H1 (cell line): Measurements from ENCODE around the gene TDRD3. TPM values are rescaled to one million over a fixed set of nuclear protein-coding genes. Genes with fewer than 3 reads are reported as not detected.

ENCODE experiments used
- ATF2 ChIP-seq: IDR thresholded peaks from 2 replicates; pipeline ENCODE4 v1.6.1; 2012; ENCODE audit warnings: low read length, inconsistent platforms
- BCL11A ChIP-seq, 2 experiments: IDR thresholded peaks; one replicate each; pipeline ENCODE4 v1.6.1; 2011; ENCODE audit warnings: low read depth in 2 of 2, low read length in 2 of 2, mild to moderate bottlenecking in 2 of 2
- CHD1 ChIP-seq: IDR thresholded peaks from 2 replicates; pipeline ENCODE4 v1.6.1; 2012; ENCODE audit warnings: low read depth, low read length, improper control_type of control experiment
- EGR1 ChIP-seq: IDR thresholded peaks from 2 replicates; pipeline ENCODE4 v1.6.1; 2011; ENCODE audit warnings: low read depth, low read length, borderline replicate concordance
- EZH2 ChIP-seq: fragments of 200-600 bp; sonication (generic); IDR thresholded peaks from 2 replicates; pipeline ENCODE4 v1.7.1; 2012; ENCODE audit warnings: low read depth, mild to moderate bottlenecking, moderate library complexity, low read length, inconsistent platforms; ENCODE audit not compliant: severe bottlenecking
- HDAC2 ChIP-seq, 2 experiments: fragments of 300-600 bp in 1 of 2; sonication (generic) in 1 of 2; IDR thresholded peaks; 2 replicates each; pipeline ENCODE4 v1.6.1; 2011 to 2012; ENCODE audit warnings: low read depth in 2 of 2, low read length in 2 of 2, mild to moderate bottlenecking in 2 of 2, moderate library complexity in 2 of 2, borderline replicate concordance in 1 of 2, inconsistent platforms in 1 of 2
- KDM1A ChIP-seq: fragments of 200-600, 300-600 bp; sonication (generic); IDR thresholded peaks from 2 replicates; pipeline ENCODE4 v1.7.1; 2016; ENCODE audit warnings: mild to moderate bottlenecking, low read length, borderline replicate concordance
- KDM4A ChIP-seq: IDR thresholded peaks from one replicate; pipeline ENCODE4 v1.7.1; 2012; ENCODE audit warnings: low read depth, mild to moderate bottlenecking, moderate library complexity, low read length, inconsistent platforms; ENCODE audit not compliant: severe bottlenecking
- NANOG ChIP-seq: IDR thresholded peaks from 2 replicates; pipeline ENCODE4 v1.6.1; 2011; ENCODE audit warnings: low read length, low read depth, mild to moderate bottlenecking, inconsistent platforms; ENCODE audit not compliant: insufficient read depth, poor library complexity, severe bottlenecking
- PHF8 ChIP-seq: fragments of 200-600 bp; sonication (generic); conservative IDR thresholded peaks from 2 replicates; pipeline ENCODE4 v1.7.1; 2012; ENCODE audit warnings: low read depth, mild to moderate bottlenecking, inconsistent platforms, low read length, moderate library complexity
- RAD21 ChIP-seq, 2 experiments: IDR thresholded peaks in 1 of 2; conservative IDR thresholded peaks in 1 of 2; 2 replicates each; pipeline ENCODE4 v1.6.1; 2011; ENCODE audit warnings: low read depth in 2 of 2, low read length in 2 of 2, improper control_type of control experiment in 1 of 2, inconsistent platforms in 1 of 2, mild to moderate bottlenecking in 1 of 2, moderate library complexity in 1 of 2
- RBBP5 ChIP-seq: IDR thresholded peaks from 2 replicates; pipeline ENCODE4 v1.7.1; 2012; ENCODE audit warnings: low read depth, mild to moderate bottlenecking, inconsistent platforms, low read length, moderate library complexity, borderline replicate concordance
- RXRA ChIP-seq: IDR thresholded peaks from 2 replicates; pipeline ENCODE4 v1.6.1; 2011; ENCODE audit warnings: low read depth, mild to moderate bottlenecking, low read length, moderate library complexity; ENCODE audit not compliant: insufficient read depth
- SAP30 ChIP-seq: fragments of 300-600 bp; sonication (generic); IDR thresholded peaks from 2 replicates; pipeline ENCODE4 v1.7.1; 2012; ENCODE audit warnings: low read length, moderate library complexity, mild to moderate bottlenecking, inconsistent platforms; ENCODE audit not compliant: insufficient read depth, insufficient replicate concordance
- SIRT6 ChIP-seq: IDR thresholded peaks from one replicate; pipeline ENCODE4 v1.7.1; 2012; ENCODE audit warnings: low read length, inconsistent platforms
- SIX5 ChIP-seq: IDR thresholded peaks from 2 replicates; pipeline ENCODE4 v1.6.1; 2011; ENCODE audit warnings: mild to moderate bottlenecking, low read depth, low read length
- SP2 ChIP-seq: IDR thresholded peaks from 2 replicates; pipeline ENCODE4 v1.6.1; 2012; ENCODE audit warnings: mild to moderate bottlenecking, low read length, inconsistent platforms
- TBP ChIP-seq: IDR thresholded peaks from 2 replicates; pipeline ENCODE4 v1.6.1; 2011; ENCODE audit warnings: low read depth, low read length, improper control_type of control experiment
- TCF12 ChIP-seq: IDR thresholded peaks from 2 replicates; pipeline ENCODE4 v1.6.1; 2011; ENCODE audit warnings: low read depth, mild to moderate bottlenecking, low read length
- YY1 ChIP-seq: IDR thresholded peaks from 2 replicates; pipeline ENCODE4 v1.6.1; 2011; ENCODE audit warnings: low read depth, mild to moderate bottlenecking, low read length
- ZNF274 ChIP-seq: IDR thresholded peaks from 2 replicates; pipeline ENCODE4 v1.7.0; 2012; ENCODE audit warnings: low read length, borderline replicate concordance; ENCODE audit errors: extremely low read depth
- polyA plus RNA-seq, 7 experiments: library from polyadenylated mRNA; depleted of rRNA in 3 of 7; stranded (reverse) in 5 of 7; unstranded in 2 of 7; fragments of >200 nt in 5 of 7; fragments of 200-250 nt in 2 of 7; gene quantifications; 1 replicate in 5 of 7; 2 replicates in 1 of 7; 4 replicates in 1 of 7; pipeline versions ENCODE4 v1.2.1 to v1.2.3, GENCODE V29; 2011 to 2013; ENCODE audit warnings: missing spikeins in 2 of 7, mixed read lengths in 2 of 7
- total RNA-seq: library from RNA; stranded (reverse); fragmentation: NEBNext Ultra II Directional; extraction: Animal tissue kit (Norgen Biotek cat#: 25700); gene quantifications from 2 replicates; pipeline ENCODE4 v1.2.1, GENCODE V29; 2021

TDRD3 gene
- total and polyA plus RNA-seq, 2 of the 8 experiments (the other 6 are each of a cell fraction or from before 2014, with no cell fraction given) = 2.5 to 14.7 TPM

GRCh38 chr13:60396783-60397703, at the start of gene TDRD3 (continued):
- TF ChIP-seq RAD21 (IDR thresholded peaks at IDR 0.05 in 1 of 2, conservative IDR thresholded peaks at IDR 0.05 in 1 of 2; ENCODE audit: low read depth in 2 of 2, low read length in 2 of 2) = peak in 1 of 2 experiments; percentile 34; a peak in 1 of 4 replicates
- TF ChIP-seq ATF2 = no peak
- no peak for TF ChIP-seq TCF12
- no peak; the same call in 1 of the 2 replicates for TF ChIP-seq YY1
- TF ChIP-seq PHF8 = peak; percentile 81
- TF ChIP-seq SIX5 = no peak
- no peak for TF ChIP-seq KDM1A
- TF ChIP-seq BCL11A (IDR thresholded peaks at IDR 0.05; ENCODE audit: low read depth in 2 of 2, low read length in 2 of 2) = no peak
- TF ChIP-seq ZNF274 = no peak
- no peak for TF ChIP-seq EZH2
- TF ChIP-seq SIRT6 = no peak
- no peak for TF ChIP-seq NANOG
- peak; percentile 31 for TF ChIP-seq KDM4A
- TF ChIP-seq HDAC2 (IDR thresholded peaks at IDR 0.05; ENCODE audit: borderline replicate concordance in 1 of 2, low read depth in 2 of 2, low read length in 2 of 2) = no peak
- TF ChIP-seq SAP30 = no peak
- no peak for TF ChIP-seq CHD1
- no peak for TF ChIP-seq RXRA
- TF ChIP-seq SP2 = no peak
- peak; percentile 69; the same call in 1 of the 2 replicates for TF ChIP-seq TBP
- peak; percentile 43; the same call in 1 of the 2 replicates for TF ChIP-seq EGR1
- TF ChIP-seq RBBP5 = peak; percentile 67; the same call in 1 of the 2 replicates
